HepG2 (cell line): ENCODE measurements around the gene NIPAL4. TPM values are rescaled to one million over a fixed set of nuclear protein-coding genes. Genes with fewer than 3 reads are reported as not detected.

ENCODE experiments used
- AHDC1 ChIP-seq: sonication (generic); formaldehyde crosslinking; IDR thresholded peaks from 2 replicates; pipeline ENCODE4 v1.5.1; 2020; ENCODE audit warnings: mild to moderate bottlenecking, missing genetic modification reagents, borderline replicate concordance
- ATF5 ChIP-seq: sonication (generic); formaldehyde crosslinking; IDR thresholded peaks from 2 replicates; pipeline ENCODE4 v1.4.0; 2020; ENCODE audit warnings: mild to moderate bottlenecking, low read depth, missing genetic modification reagents
- CEBPG ChIP-seq: IDR thresholded peaks from 2 replicates; pipeline ENCODE4 v1.6.1; 2016
- ELF3 ChIP-seq: IDR thresholded peaks from 2 replicates; pipeline ENCODE4 v1.6.1; 2016; ENCODE audit warnings: missing genetic modification reagents, missing compliant biosample characterization
- ESRRA ChIP-seq: sonication (generic); formaldehyde crosslinking; IDR thresholded peaks from 2 replicates; pipeline ENCODE4 v1.5.1; 2020; ENCODE audit warnings: mild to moderate bottlenecking, low read depth, missing genetic modification reagents
- ETV5 ChIP-seq: IDR thresholded peaks from 2 replicates; pipeline ENCODE4 v1.6.1; 2018; ENCODE audit warnings: missing biosample characterization, missing genetic modification reagents, inconsistent platforms, borderline replicate concordance
- HDAC6 ChIP-seq: fragments of 200-600 bp; sonication (generic); IDR thresholded peaks from 2 replicates; pipeline ENCODE4 v1.7.0; 2017; ENCODE audit warnings: mild to moderate bottlenecking, antibody characterized with exemption, low read length, low read depth
- HNF4A ChIP-seq: sonication (generic); formaldehyde crosslinking; IDR thresholded peaks from 2 replicates; pipeline ENCODE4 v1.4.0; 2020; ENCODE audit warnings: missing genetic modification reagents
- JUN ChIP-seq: sonication (generic); formaldehyde crosslinking; IDR thresholded peaks from 2 replicates; pipeline ENCODE4 v1.4.0; 2020; ENCODE audit warnings: mild to moderate bottlenecking, missing genetic modification reagents
- KAT8 ChIP-seq: IDR thresholded peaks from 2 replicates; pipeline ENCODE4 v1.6.1; 2016; ENCODE audit warnings: missing genetic modification reagents, missing compliant biosample characterization
- MLXIP ChIP-seq: sonication (generic); formaldehyde crosslinking; IDR thresholded peaks from 2 replicates; pipeline ENCODE4 v1.9.0; 2021; ENCODE audit warnings: missing genetic modification reagents, borderline replicate concordance
- NR2F6 ChIP-seq, 2 experiments: IDR thresholded peaks; 2 replicates each; pipeline ENCODE4 v1.6.1; 2016; ENCODE audit warnings: antibody characterized with exemption in 1 of 2, mild to moderate bottlenecking in 1 of 2
- NRL ChIP-seq: sonication (generic); formaldehyde crosslinking; IDR thresholded peaks from 2 replicates; pipeline ENCODE4 v1.5.0; 2020; ENCODE audit warnings: missing genetic modification reagents, mild to moderate bottlenecking, moderate library complexity, borderline replicate concordance
- POGZ ChIP-seq: sonication (generic); formaldehyde crosslinking; IDR thresholded peaks from 2 replicates; pipeline ENCODE4 v1.4.0; 2020; ENCODE audit warnings: mild to moderate bottlenecking, missing genetic modification reagents
- SOX6 ChIP-seq, 2 experiments: fragments of 450-650 bp in 1 of 2; sonication (generic) in 1 of 2; formaldehyde crosslinking in 1 of 2; IDR thresholded peaks; 2 replicates each; pipeline versions ENCODE4 v1.4.0 to v1.6.1; 2017 to 2020; ENCODE audit warnings: antibody characterized with exemption in 1 of 2, mild to moderate bottlenecking in 1 of 2, missing genetic modification reagents in 1 of 2
- SP1 ChIP-seq, 2 experiments: fragments of 450-650 bp in 1 of 2; sonication (generic) in 1 of 2; formaldehyde crosslinking in 1 of 2; IDR thresholded peaks; 2 replicates each; pipeline versions ENCODE4 v1.4.0 to v1.6.1; 2016 to 2020; ENCODE audit warnings: missing genetic modification reagents in 1 of 2
- ZNF639 ChIP-seq: conservative IDR thresholded peaks from 2 replicates; pipeline ENCODE4 v1.6.1; 2018; ENCODE audit warnings: missing genetic modification reagents
- polyA plus RNA-seq, 8 experiments: library from polyadenylated mRNA; depleted of rRNA in 3 of 8; stranded (reverse) in 7 of 8; unstranded in 1 of 8; fragments of >200 nt; fragmentation: Illumina TruSeq in 4 of 8; extraction: Trizol in 4 of 8; gene quantifications; 2 replicates each; pipeline versions ENCODE4 v1.2.1 to v1.2.3, GENCODE V29; 2011 to 2016; ENCODE audit warnings: low read depth in 4 of 8, missing spikeins in 1 of 8, mixed read lengths in 1 of 8; ENCODE audit not compliant: insufficient read depth in 1 of 8
- total RNA-seq, 5 experiments: library from RNA; depleted of rRNA; stranded (reverse); fragments of >200 nt; fragmentation: Illumina TruSeq; extraction: Trizol; gene quantifications; 2 replicates each; pipeline ENCODE4 v1.2.3, GENCODE V29; 2016; ENCODE audit warnings: low read depth in 1 of 5

NIPAL4 gene
- total and polyA plus RNA-seq, 2 of the 13 experiments (the other 11 are each of a cell fraction or from before 2014, with no cell fraction given): not detected

- peak; percentile 43; the same call in 1 of the 2 replicates for TF ChIP-seq AHDC1 (CRISPR knock-in tag)
- TF ChIP-seq MLXIP (CRISPR knock-in tag): no peak
- TF ChIP-seq SP1 (IDR thresholded peaks at IDR 0.05): no peak
- TF ChIP-seq SP1 (CRISPR knock-in tag; IDR thresholded peaks at IDR 0.05): peak; percentile 33; the same call in 1 of the 2 replicates
- no peak for TF ChIP-seq NRL (CRISPR knock-in tag)
- no peak for TF ChIP-seq ATF5
- TF ChIP-seq ESRRA (CRISPR knock-in tag): peak; percentile 92
- TF ChIP-seq ZNF639 (CRISPR knock-in tag): no peak
- TF ChIP-seq CEBPG: no peak
- 0 out of 2 replicates have a peak, but pooled peaks have one; percentile 48 for TF ChIP-seq POGZ (CRISPR knock-in tag)
- TF ChIP-seq KAT8 (CRISPR knock-in tag): 0 out of 2 replicates have a peak, but pooled peaks have one; percentile 8
- TF ChIP-seq SOX6 (IDR thresholded peaks at IDR 0.05): no peak
- peak; percentile 82 for TF ChIP-seq SOX6 (CRISPR knock-in tag; IDR thresholded peaks at IDR 0.05)
- TF ChIP-seq ELF3 (CRISPR knock-in tag): peak; percentile 78
- peak; percentile 66 for TF ChIP-seq HNF4A (CRISPR knock-in tag)
- no peak for TF ChIP-seq HDAC6
- TF ChIP-seq JUN: 0 out of 2 replicates have a peak, but pooled peaks have one; percentile 16
- peak; percentile 51; the same call in 1 of the 2 replicates for TF ChIP-seq NR2F6 (IDR thresholded peaks at IDR 0.05)
- TF ChIP-seq NR2F6 (CRISPR knock-in tag; IDR thresholded peaks at IDR 0.05): peak; percentile 78
- TF ChIP-seq ETV5 (CRISPR knock-in tag): peak; percentile 71; the same call in 1 of the 2 replicates
Measured at GRCh38 chr5:157511651-157512644, 51.9 kb downstream of the NIPAL4 start (continued).
